ENCODE measurements around the gene ZNF277.

The ZNF277 gene

DNA sequence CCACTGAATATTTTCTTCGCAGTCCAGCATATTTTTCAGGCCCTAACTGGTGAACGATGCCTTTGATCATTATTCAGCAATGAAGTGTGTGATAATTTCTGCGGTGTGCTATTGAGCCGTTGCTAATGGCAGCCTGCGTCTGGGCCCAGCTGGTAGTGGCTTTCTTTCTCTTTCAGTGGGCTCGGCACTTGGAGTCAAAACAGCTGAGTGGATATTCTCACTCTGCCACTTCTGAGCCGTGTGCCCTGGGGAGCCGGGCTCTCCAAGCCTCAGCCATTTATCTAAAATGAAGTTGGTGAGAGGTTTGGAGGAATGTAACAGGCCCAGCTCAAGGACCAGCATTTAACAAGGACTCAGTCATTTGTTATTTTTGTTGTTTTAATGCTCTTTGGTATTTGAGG is 156.2 kb downstream of the ZNF277 start:
- DNase-seq (ENCODE audit: low read depth): no peak
- H3K4me3 ChIP-seq (ENCODE audit: low read depth, low read length): no peak overlapping the region

GRCh38 chr7:112364388-112364787 is 157.9 kb downstream of the ZNF277 start:
- TF ChIP-seq CTCF (conservative IDR thresholded peaks at IDR 0.05; ENCODE audit: low read depth, low read length): no peak
- no peak overlapping the region for H3K4me3 ChIP-seq (ENCODE audit: low read depth, low read length)
- DNase-seq (ENCODE audit: low read depth): no peak

More for the DNA sequence above, 156.2 kb downstream of the ZNF277 start:
- TF ChIP-seq CTCF (conservative IDR thresholded peaks at IDR 0.05; ENCODE audit: low read depth, low read length): no peak

GRCh38 chr7:112365551-112365950 is 159.1 kb downstream of the ZNF277 start:
- no peak for TF ChIP-seq CTCF (conservative IDR thresholded peaks at IDR 0.05; ENCODE audit: low read depth, low read length)
- DNase-seq (ENCODE audit: low read depth): no peak
- no peak overlapping the region for H3K4me3 ChIP-seq (ENCODE audit: low read depth, low read length)

DNA sequence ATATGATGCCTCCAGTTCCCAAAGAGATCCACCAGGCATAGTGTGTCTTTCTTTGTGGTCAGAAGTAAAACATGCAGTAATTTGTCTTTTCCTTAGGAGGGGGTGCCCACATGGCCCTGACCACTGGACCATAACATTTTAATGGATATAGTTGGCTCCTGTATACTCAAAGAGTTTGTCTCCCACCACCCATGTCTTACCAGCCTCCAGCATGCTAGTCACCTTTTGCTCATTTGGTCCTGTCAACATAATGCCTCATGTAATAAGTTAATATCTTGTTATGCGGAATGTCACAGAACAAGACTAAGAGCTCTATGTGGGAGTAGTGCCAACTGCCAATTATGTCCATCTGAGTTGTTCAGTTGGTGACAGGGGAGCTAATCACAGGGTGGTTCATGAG is 160.4 kb downstream of the ZNF277 start:
- DNase-seq (ENCODE audit: low read depth): no peak
- TF ChIP-seq CTCF (conservative IDR thresholded peaks at IDR 0.05; ENCODE audit: low read depth, low read length): no peak
- H3K4me3 ChIP-seq (ENCODE audit: low read depth, low read length): no peak overlapping the region

- no peak overlapping the region for H3K4me3 ChIP-seq (ENCODE audit: low read depth, low read length)
- no peak for DNase-seq (ENCODE audit: low read depth)
- no peak for TF ChIP-seq CTCF (conservative IDR thresholded peaks at IDR 0.05; ENCODE audit: low read depth, low read length)
Measured at GRCh38 chr7:112370436-112370835, 163.9 kb downstream of the ZNF277 start.

- no peak for TF ChIP-seq CTCF (conservative IDR thresholded peaks at IDR 0.05; ENCODE audit: low read depth, low read length)
- no peak overlapping the region for H3K4me3 ChIP-seq (ENCODE audit: low read depth, low read length)
- no peak for DNase-seq (ENCODE audit: low read depth)
Measured at GRCh38 chr7:112371701-112372100, 165.2 kb downstream of the ZNF277 start.

DNA sequence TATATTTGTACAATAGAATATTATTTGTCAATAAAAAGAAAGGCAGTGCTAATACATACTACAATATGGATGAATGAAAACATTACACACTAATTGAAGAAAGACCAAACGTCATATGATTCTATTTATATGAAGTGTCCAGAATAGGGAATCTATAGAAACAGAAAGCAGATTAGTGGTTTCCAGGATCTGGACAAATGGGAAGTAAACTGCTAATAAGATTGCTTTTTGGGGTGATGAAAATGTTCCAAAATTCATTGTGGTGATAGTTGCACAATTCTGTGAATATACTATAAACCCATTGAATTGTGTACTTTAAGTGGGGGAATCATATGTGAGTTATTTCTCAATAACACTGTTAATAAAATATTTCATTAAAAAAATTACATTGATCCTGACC is 165.6 kb downstream of the ZNF277 start:
- no peak for TF ChIP-seq CTCF (conservative IDR thresholded peaks at IDR 0.05; ENCODE audit: low read depth, low read length)
- H3K4me3 ChIP-seq (ENCODE audit: low read depth, low read length): no peak overlapping the region
- DNase-seq (ENCODE audit: low read depth): no peak

Measured in choroid plexus epithelial cell (primary cell).